NCI-H2196 (cell line): ENCODE data around the gene NR1D1.

Experiments used
- DNase-seq: peaks from one replicate; lab custom pipeline; 2025; ENCODE audit not compliant: unreplicated experiment; lab: John Stamatoyannopoulos, UW

The NR1D1 gene

GRCh38 chr17:40063901-40064531 is 36.4 kb downstream of the NR1D1 start:
- no peak for DNase-seq

- no peak for DNase-seq
These were observed 37.1 kb downstream of the NR1D1 start for GRCh38 chr17:40063187-40063771.

GRCh38 chr17:40062329-40063186 is 37.8 kb downstream of the NR1D1 start, which contains the start of gene THRA:
THRA (plus strand) TSS chr17:40062965; CDS start chr17:40074489, 11,524 bp downstream.
- DNase-seq: peak; percentile 27

- DNase-seq: no peak
These were observed 38.8 kb downstream of the NR1D1 start for GRCh38 chr17:40061609-40062038.

GRCh38 chr17:40060887-40061608 is 39.3 kb downstream of the NR1D1 start:
- DNase-seq: no peak

- DNase-seq: no peak
These were observed 40.5 kb downstream of the NR1D1 start for GRCh38 chr17:40059729-40060475.

- DNase-seq: no peak
These were observed 41.5 kb downstream of the NR1D1 start for GRCh38 chr17:40058865-40059264.

- no peak for DNase-seq
These were observed 42.1 kb downstream of the NR1D1 start for GRCh38 chr17:40058186-40058784.

- no peak for DNase-seq
These were observed 43.9 kb downstream of the NR1D1 start for GRCh38 chr17:40056379-40057015.
